Astrocyte of the spinal cord (primary cell): Measurements from ENCODE around the gene CUBN.

Source experiments
- DNase-seq: peaks from one replicate; pipeline ENCODE4 v3.0.0; 2011; ENCODE audit warnings: low read depth, low spot score
- H3K4me3 ChIP-seq: 2 replicates; pipeline ENCODE4 v1.5.1; 2011; ENCODE audit warnings: low read depth, mild to moderate bottlenecking, low read length, moderate library complexity
- CTCF ChIP-seq: IDR thresholded peaks from 2 replicates; pipeline ENCODE4 v1.5.1; 2012; ENCODE audit warnings: low read depth, mild to moderate bottlenecking, low read length, inconsistent platforms
- in situ Hi-C: cut with HindIII; loops from 2 replicates; pipeline ENCODE4 v1.10.0; 2017; ENCODE audit warnings: low sequenced_read_pairs

CUBN gene

GRCh38 chr10:16814012-16814411, 315.6 kb downstream of the CUBN start:
- TF ChIP-seq CTCF = no peak
- DNase-seq = no peak
- no peak overlapping the region for H3K4me3 ChIP-seq
- in situ Hi-C loops = no loop called here

- TF ChIP-seq CTCF = no peak
- H3K4me3 ChIP-seq = no peak overlapping the region
- in situ Hi-C loops = no loop called here
- no peak for DNase-seq
Measured at GRCh38 chr10:16812676-16813075, 316.9 kb downstream of the CUBN start.

- no peak overlapping the region for H3K4me3 ChIP-seq
- DNase-seq = no peak
- no peak for TF ChIP-seq CTCF
- in situ Hi-C loops = no loop called here
Measured at GRCh38 chr10:16811765-16812164, 317.8 kb downstream of the CUBN start.

DNA sequence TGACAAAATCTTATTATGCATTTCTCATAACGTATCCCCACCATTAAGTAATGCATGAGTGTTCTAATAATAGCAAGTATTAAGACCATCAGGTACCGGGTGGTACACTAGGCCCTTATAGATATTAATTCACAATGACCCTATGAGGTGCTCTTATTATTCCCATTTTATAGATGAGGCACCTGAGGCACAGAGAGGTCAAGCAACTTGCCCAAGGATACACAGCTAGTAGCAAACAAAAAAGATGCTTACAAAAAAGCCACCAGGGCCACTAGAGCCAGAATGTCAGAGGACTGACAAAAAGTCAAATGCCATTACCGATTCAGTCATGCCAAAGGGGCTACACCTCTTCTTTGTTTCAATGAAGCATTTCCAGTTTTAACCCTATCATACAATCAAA, 318.3 kb downstream of the CUBN start:
- DNase-seq = no peak
- in situ Hi-C loops = no loop called here
- TF ChIP-seq CTCF = no peak

GRCh38 chr10:16809074-16809718, 320.4 kb downstream of the CUBN start:
- in situ Hi-C loops = no loop called here
- peak; percentile 70 for TF ChIP-seq CTCF
- no peak overlapping the region for H3K4me3 ChIP-seq
- DNase-seq = peak; percentile 33

More for the DNA sequence above, 318.3 kb downstream of the CUBN start:
- H3K4me3 ChIP-seq = no peak overlapping the region

GRCh38 chr10:16804123-16804522, 325.5 kb downstream of the CUBN start:
- H3K4me3 ChIP-seq = no peak overlapping the region
- no peak for TF ChIP-seq CTCF
- in situ Hi-C loops = no loop called here
- no peak for DNase-seq
